ENCODE data around the gene NETO1. TPM values are rescaled to one million over a fixed set of nuclear protein-coding genes. Genes with fewer than 3 reads are reported as not detected.

The NETO1 gene
- total RNA-seq, 1 donor = not detected

- no peak for DNase-seq (ENCODE audit: insufficient read length, low spot score, missing footprints)
- Histone ChIP-seq H3K27ac (ENCODE audit: low read depth, low read length) (no peak overlapping the region), H3K36me3 (ENCODE audit: insufficient read depth, low read length) (no peaks in the 10 kb centered on the region), H4K20me1 (ENCODE audit: insufficient read depth, low read length) (no peaks in the 10 kb centered on the region), H3K4me1 (ENCODE audit: insufficient read depth, low read length) (no peaks in the 10 kb centered on the region), H3K4me2 (ENCODE audit: insufficient read depth, low read length) (no peak overlapping the region), H3K9me3 (ENCODE audit: low read depth, low read length) (no peaks in the 10 kb centered on the region), H3K79me2 (ENCODE audit: insufficient read depth, low read length) (no peaks in the 10 kb centered on the region), H3K4me3 (ENCODE audit: insufficient read depth, low read length) (no peak overlapping the region), H3K27me3 (ENCODE audit: insufficient read depth, low read length) (no peaks in the 10 kb centered on the region), H2AFZ (ENCODE audit: low read length) (no peak overlapping the region)
- TF ChIP-seq, protein P1, sequence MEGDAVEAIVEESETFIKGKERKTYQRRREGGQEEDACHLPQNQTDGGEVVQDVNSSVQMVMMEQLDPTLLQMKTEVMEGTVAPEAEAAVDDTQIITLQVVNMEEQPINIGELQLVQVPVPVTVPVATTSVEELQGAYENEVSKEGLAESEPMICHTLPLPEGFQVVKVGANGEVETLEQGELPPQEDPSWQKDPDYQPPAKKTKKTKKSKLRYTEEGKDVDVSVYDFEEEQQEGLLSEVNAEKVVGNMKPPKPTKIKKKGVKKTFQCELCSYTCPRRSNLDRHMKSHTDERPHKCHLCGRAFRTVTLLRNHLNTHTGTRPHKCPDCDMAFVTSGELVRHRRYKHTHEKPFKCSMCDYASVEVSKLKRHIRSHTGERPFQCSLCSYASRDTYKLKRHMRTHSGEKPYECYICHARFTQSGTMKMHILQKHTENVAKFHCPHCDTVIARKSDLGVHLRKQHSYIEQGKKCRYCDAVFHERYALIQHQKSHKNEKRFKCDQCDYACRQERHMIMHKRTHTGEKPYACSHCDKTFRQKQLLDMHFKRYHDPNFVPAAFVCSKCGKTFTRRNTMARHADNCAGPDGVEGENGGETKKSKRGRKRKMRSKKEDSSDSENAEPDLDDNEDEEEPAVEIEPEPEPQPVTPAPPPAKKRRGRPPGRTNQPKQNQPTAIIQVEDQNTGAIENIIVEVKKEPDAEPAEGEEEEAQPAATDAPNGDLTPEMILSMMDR (IDR thresholded peaks at IDR 0.05; ENCODE audit: extremely low read depth, low read depth, low read length) = no peak
These were observed 8.7 kb downstream of the NETO1 start for GRCh38 chr18:72859088-72859487.

DNA sequence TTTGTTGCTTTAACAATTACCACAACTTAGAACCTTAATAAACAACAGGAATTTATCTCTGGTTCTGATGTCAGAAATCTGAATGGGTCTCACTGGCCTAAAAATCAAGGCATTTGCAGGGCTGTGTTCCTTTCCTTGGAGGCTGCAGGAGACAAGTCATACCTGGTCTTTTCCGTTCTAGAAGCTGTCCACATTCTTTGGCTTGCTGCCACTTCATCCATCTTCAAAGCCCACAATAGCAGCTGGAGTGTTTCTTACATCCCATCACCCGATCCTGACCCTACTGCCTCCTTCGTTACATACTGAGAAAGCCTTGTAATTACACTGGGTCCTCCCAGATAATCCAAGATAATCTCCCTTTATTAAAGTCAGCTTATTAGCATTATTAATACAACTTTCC, 18.1 kb downstream of the NETO1 start:
- Histone ChIP-seq H3K79me2 (ENCODE audit: insufficient read depth, low read length) (no peaks in the 10 kb centered on the region), H2AFZ (ENCODE audit: low read length) (no peak overlapping the region)

DNA sequence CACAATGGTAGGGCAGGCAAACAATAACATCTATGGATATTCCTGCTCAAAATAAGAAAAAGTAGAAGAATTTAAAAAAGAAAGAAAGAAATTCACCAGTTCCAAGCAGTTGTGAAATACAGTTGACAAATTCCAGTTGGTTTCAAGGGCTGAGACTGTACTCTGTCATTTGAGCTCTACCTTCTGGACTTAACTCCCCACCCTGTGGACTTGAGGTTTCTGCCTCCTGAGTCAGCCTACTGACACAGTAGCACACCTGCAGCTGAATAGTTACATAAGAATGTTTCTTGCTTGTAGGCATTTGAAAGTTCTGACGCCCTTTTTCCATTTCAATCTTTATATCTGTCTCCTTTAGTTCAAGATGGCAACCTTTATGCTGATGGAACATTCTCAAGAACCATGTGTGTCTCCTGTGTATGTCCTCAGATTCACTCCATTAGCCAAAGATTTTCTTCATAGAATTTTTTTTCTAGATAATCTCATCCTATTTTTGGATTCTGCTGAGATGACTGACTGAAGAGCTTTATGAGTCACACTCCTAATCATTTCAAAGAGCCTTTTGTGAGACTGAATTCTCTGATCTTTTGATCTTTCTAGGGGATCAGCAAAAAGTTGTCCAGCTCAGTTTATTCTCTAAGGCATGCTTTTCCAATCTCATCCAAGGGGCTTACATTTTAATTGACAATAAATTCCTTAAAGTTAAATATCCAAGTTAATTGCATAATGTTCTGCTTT, 19.1 kb downstream of the NETO1 start:
- DNase-seq (ENCODE audit: insufficient read length, low spot score, missing footprints) = no peak
- no peaks in the 10 kb centered on the region for H3K27me3 ChIP-seq (ENCODE audit: insufficient read depth, low read length)
- no peaks in the 10 kb centered on the region for H3K4me1 ChIP-seq (ENCODE audit: insufficient read depth, low read length)
- H4K20me1 ChIP-seq (ENCODE audit: insufficient read depth, low read length) = no peaks in the 10 kb centered on the region
- no peak overlapping the region for H3K4me2 ChIP-seq (ENCODE audit: insufficient read depth, low read length)
- H3K27ac ChIP-seq (ENCODE audit: low read depth, low read length) = no peak overlapping the region
- H3K4me3 ChIP-seq (ENCODE audit: insufficient read depth, low read length) = no peak overlapping the region
- H3K9me3 ChIP-seq (ENCODE audit: low read depth, low read length) = no peaks in the 10 kb centered on the region
- H2AFZ ChIP-seq (ENCODE audit: low read length) = no peak overlapping the region
- no peaks in the 10 kb centered on the region for H3K79me2 ChIP-seq (ENCODE audit: insufficient read depth, low read length)
- H3K36me3 ChIP-seq (ENCODE audit: insufficient read depth, low read length) = no peaks in the 10 kb centered on the region
- TF ChIP-seq, protein P1 (IDR thresholded peaks at IDR 0.05; ENCODE audit: extremely low read depth, low read depth, low read length) = no peak

More for the DNA sequence above, 18.1 kb downstream of the NETO1 start:
- TF ChIP-seq, protein P1 (IDR thresholded peaks at IDR 0.05; ENCODE audit: extremely low read depth, low read depth, low read length) = no peak
- Histone ChIP-seq H3K36me3 (ENCODE audit: insufficient read depth, low read length) (no peaks in the 10 kb centered on the region), H3K27me3 (ENCODE audit: insufficient read depth, low read length) (no peaks in the 10 kb centered on the region), H3K4me2 (ENCODE audit: insufficient read depth, low read length) (no peak overlapping the region), H3K9me3 (ENCODE audit: low read depth, low read length) (no peaks in the 10 kb centered on the region), H3K27ac (ENCODE audit: low read depth, low read length) (no peak overlapping the region), H4K20me1 (ENCODE audit: insufficient read depth, low read length) (no peaks in the 10 kb centered on the region), H3K4me3 (ENCODE audit: insufficient read depth, low read length) (no peak overlapping the region), H3K4me1 (ENCODE audit: insufficient read depth, low read length) (no peaks in the 10 kb centered on the region)
- no peak for DNase-seq (ENCODE audit: insufficient read length, low spot score, missing footprints)

- H3K36me3 ChIP-seq (ENCODE audit: insufficient read depth, low read length) = no peaks in the 10 kb centered on the region
- no peak overlapping the region for H2AFZ ChIP-seq (ENCODE audit: low read length)
- H3K4me2 ChIP-seq (ENCODE audit: insufficient read depth, low read length) = no peak overlapping the region
- H3K4me3 ChIP-seq (ENCODE audit: insufficient read depth, low read length) = no peak overlapping the region
- TF ChIP-seq, protein P1 (IDR thresholded peaks at IDR 0.05; ENCODE audit: extremely low read depth, low read depth, low read length) = no peak
- H4K20me1 ChIP-seq (ENCODE audit: insufficient read depth, low read length) = no peaks in the 10 kb centered on the region
- H3K27ac ChIP-seq (ENCODE audit: low read depth, low read length) = no peak overlapping the region
- H3K9me3 ChIP-seq (ENCODE audit: low read depth, low read length) = no peaks in the 10 kb centered on the region
- H3K27me3 ChIP-seq (ENCODE audit: insufficient read depth, low read length) = no peaks in the 10 kb centered on the region
- no peak for DNase-seq (ENCODE audit: insufficient read length, low spot score, missing footprints)
- H3K79me2 ChIP-seq (ENCODE audit: insufficient read depth, low read length) = no peaks in the 10 kb centered on the region
- H3K4me1 ChIP-seq (ENCODE audit: insufficient read depth, low read length) = no peaks in the 10 kb centered on the region
These were observed 20.0 kb downstream of the NETO1 start for GRCh38 chr18:72847771-72848170.

Measured in osteoblast (primary cell).